ENCODE results near the gene YTHDF2.

The YTHDF2 gene

GRCh38 chr1:28803662-28804061 is 66.9 kb downstream of the YTHDF2 start:
- DNase-seq (ENCODE audit: insufficient read length, low spot score) = no peak
- no peak for TF ChIP-seq CTCF (IDR thresholded peaks at IDR 0.05; ENCODE audit: insufficient read depth, missing control alignments)
- FAIRE-seq = no peak

DNA sequence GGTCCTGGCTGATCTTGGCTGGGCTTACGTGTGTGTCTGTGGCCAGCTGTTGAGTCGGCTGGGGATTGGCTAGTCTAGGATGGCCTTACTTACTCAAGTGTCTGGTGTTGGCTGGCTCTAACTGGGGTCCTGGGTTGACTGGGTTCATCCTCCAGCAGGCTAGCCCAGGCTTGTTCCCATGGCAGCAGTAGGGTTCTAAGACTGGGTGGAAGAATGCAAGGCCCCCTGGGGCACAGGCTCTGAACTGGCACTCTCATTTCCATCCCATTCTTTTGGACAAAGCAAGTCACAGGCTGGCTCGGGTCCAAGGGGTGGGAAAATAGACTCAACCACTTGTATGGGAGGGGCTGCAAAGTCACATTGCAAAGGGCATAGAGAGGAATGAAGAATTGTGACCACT is 67.3 kb downstream of the YTHDF2 start:
- DNase-seq (ENCODE audit: insufficient read length, low spot score) (no peak), FAIRE-seq (no peak)
- TF ChIP-seq CTCF (IDR thresholded peaks at IDR 0.05; ENCODE audit: insufficient read depth, missing control alignments) = no peak

GRCh38 chr1:28807046-28807445 is 70.3 kb downstream of the YTHDF2 start:
- no peak for DNase-seq (ENCODE audit: insufficient read length, low spot score)
- FAIRE-seq = no peak
- no peak for TF ChIP-seq CTCF (IDR thresholded peaks at IDR 0.05; ENCODE audit: insufficient read depth, missing control alignments)

DNA sequence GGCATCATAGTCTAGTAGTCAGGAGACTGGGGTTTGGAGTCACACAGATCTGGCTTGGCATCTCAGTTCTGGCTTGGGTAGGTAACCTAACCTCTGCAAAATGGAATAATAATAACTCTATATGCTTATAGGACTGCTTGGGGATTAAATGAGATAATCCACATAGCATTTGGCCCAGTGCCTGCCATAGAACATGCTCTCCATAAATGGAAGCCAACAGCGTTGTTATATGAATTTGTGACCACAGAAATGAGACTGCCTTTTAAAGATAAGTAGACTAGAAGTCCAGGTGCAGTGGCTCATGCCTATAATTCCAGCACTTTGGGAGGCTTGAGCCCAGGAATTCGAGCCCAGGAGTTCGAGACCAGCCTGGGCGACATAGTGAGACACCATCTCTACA is 71.2 kb downstream of the YTHDF2 start:
- no peak for FAIRE-seq
- TF ChIP-seq CTCF (IDR thresholded peaks at IDR 0.05; ENCODE audit: insufficient read depth, missing control alignments) = no peak
- no peak for DNase-seq (ENCODE audit: insufficient read length, low spot score)

GRCh38 chr1:28811369-28811765 is 74.6 kb downstream of the YTHDF2 start:
- TF ChIP-seq CTCF (IDR thresholded peaks at IDR 0.05; ENCODE audit: insufficient read depth, missing control alignments) = no peak
- DNase-seq (ENCODE audit: insufficient read length, low spot score) (no peak), FAIRE-seq (no peak)

- DNase-seq (ENCODE audit: insufficient read length, low spot score) (peak; percentile 51), FAIRE-seq (no peak)
- TF ChIP-seq CTCF (IDR thresholded peaks at IDR 0.05; ENCODE audit: insufficient read depth, missing control alignments) = no peak
Observed at GRCh38 chr1:28811766-28812668, 75.3 kb downstream of the YTHDF2 start, which contains the start of gene OPRD1. Gene OPRD1, plus strand, starts transcription at chr1:28812170. Its CDS starts 214 bp downstream, at chr1:28812384.
